ENCODE results near the gene IKZF2. TPM values are rescaled to one million over a fixed set of nuclear protein-coding genes. Genes with fewer than 3 reads are reported as not detected.

The IKZF2 gene
- total and polyA plus RNA-seq, 2 experiments from 2014 or later: 2.6 to 10.1 TPM

GRCh38 chr2:213101692-213102460 lies 49.5 kb downstream of the IKZF2 start:
- no peaks in the 10 kb centered on the region for H3K36me3 Mint-ChIP-seq (ENCODE audit: low read depth)
- H3K27ac Mint-ChIP-seq: no peak overlapping the region
- H3K4me3 Mint-ChIP-seq: no peak overlapping the region
- peaks cover 15% of the 10 kb centered on the region for H3K4me1 Mint-ChIP-seq
- Histone ChIP-seq H3K9me2 (ENCODE audit: insufficient read depth) (no peaks in the 10 kb centered on the region), H2AFZ (no peak overlapping the region), H4K20me1 (replicated peaks; ENCODE audit: insufficient read depth) (no peaks in the 10 kb centered on the region), H3K79me2 (replicated peaks; ENCODE audit: insufficient read depth) (no peaks in the 10 kb centered on the region), H3K36me3 (ENCODE audit: insufficient read depth) (no peaks in the 10 kb centered on the region), H3K4me3 (no peak overlapping the region), H3K27ac (ENCODE audit: low read depth) (no peak overlapping the region), H3K27me3 (ENCODE audit: insufficient read depth) (no peaks in the 10 kb centered on the region), H3K4me1 (ENCODE audit: insufficient read depth) (peaks cover 6% of the 10 kb centered on the region; the same call in 1 of the 2 replicates), H3K4me2 (no peak overlapping the region), H3F3A (replicated peaks; ENCODE audit: low read depth) (no peaks in the 10 kb centered on the region)
- no peak for DNase-seq (ENCODE audit: low spot score)
- no peak for TF ChIP-seq JUNB (IDR thresholded peaks at IDR 0.05; ENCODE audit: unreplicated experiment)
- TF ChIP-seq CTCF (conservative IDR thresholded peaks at IDR 0.05; ENCODE audit: low read depth in 2 of 2): no peak
- no peak for TF ChIP-seq REST (IDR thresholded peaks at IDR 0.05; ENCODE audit: unreplicated experiment)
- no peak for TF ChIP-seq ZNF331 (CRISPR knock-in tag; IDR thresholded peaks at IDR 0.05; ENCODE audit: low read depth)
- no peak for TF ChIP-seq ZNF114 (CRISPR knock-in tag; IDR thresholded peaks at IDR 0.05)
- TF ChIP-seq EZH2 (IDR thresholded peaks at IDR 0.05; ENCODE audit: low read depth, unreplicated experiment): no peak
- TF ChIP-seq POLR2AphosphoS5 (IDR thresholded peaks at IDR 0.05; ENCODE audit: low read depth): no peak
- no peak for TF ChIP-seq CREB1 (CRISPR knock-in tag; IDR thresholded peaks at IDR 0.05; ENCODE audit: low read depth)
- no peak for TF ChIP-seq ETS1 (IDR thresholded peaks at IDR 0.05)
- TF ChIP-seq STAT1 (IDR thresholded peaks at IDR 0.05; ENCODE audit: unreplicated experiment): no peak
- TF ChIP-seq EZH2phosphoT487 (IDR thresholded peaks at IDR 0.05; ENCODE audit: unreplicated experiment): no peak
- no peak for TF ChIP-seq ZNF462 (CRISPR knock-in tag; IDR thresholded peaks at IDR 0.05)
- no peak for TF ChIP-seq NANOG (IDR thresholded peaks at IDR 0.05; ENCODE audit: borderline replicate concordance)
- H3K27me3 Mint-ChIP-seq (ENCODE audit: insufficient read depth, low read depth, poor library complexity): no peaks in the 10 kb centered on the region
- H3K9me3 Mint-ChIP-seq: no peaks in the 10 kb centered on the region
- ATAC-seq: no peak
